GM12878 (cell line): ENCODE results near the gene SLC13A3. TPM values are rescaled to one million over a fixed set of nuclear protein-coding genes. Genes with fewer than 3 reads are reported as not detected.

Experiments
- ATAC-seq: fragments of 200-7000 bp; cut with Tn5 transposase; 3 replicates; pipeline ENCODE4 v1.9.1; 2020; ENCODE audit warnings: mild to moderate bottlenecking, moderate library complexity
- BruUV-seq: library from RNA; stranded (reverse); fragments of 400-500 nt; replicated peaks from 2 replicates; lab custom pipeline; 2021; lab: Mats Ljungman, UMichigan
- CTCF ChIA-PET: fragments of 300-600 bp; sonication (Branson Sonifier 250); formaldehyde crosslinking; extraction: SDS; loops from one replicate; lab custom pipeline; 2021; ENCODE audit warnings: inconsistent platforms; lab: Yijun Ruan, JAX
- POLR2A ChIA-PET: fragments of 350-600 bp; formaldehyde crosslinking; extraction: SDS; loops from one replicate; lab custom pipeline; 2021; ENCODE audit warnings: inconsistent platforms; lab: Charles Lee
- RAD21 ChIA-PET: fragments of 300-600 bp; sonication (Branson Sonifier 250); formaldehyde crosslinking; loops from one replicate; lab custom pipeline; 2023; ENCODE audit warnings: antibody characterized with exemption; ENCODE audit not compliant: unreplicated experiment; lab: Charles Lee
- SMC1A ChIA-PET: fragments of 300-600 bp; sonication (Branson Sonifier 250); formaldehyde crosslinking; loops from one replicate; lab custom pipeline; 2023; ENCODE audit not compliant: unreplicated experiment, uncharacterized antibody; lab: Charles Lee
- DNase-seq: peaks from one replicate; pipeline ENCODE4 v3.0.0-alpha.2; 2011; ENCODE audit warnings: low read depth, low spot score
- FAIRE-seq: peaks from 3 replicates; lab custom pipeline; 2011; peaks lifted over from hg19 to GRCh38; lab: Jason Lieb, UNC
- H2AFZ ChIP-seq: 2 replicates; pipeline ENCODE4 v1.6.0; 2011; ENCODE audit warnings: low read depth, low read length, control low read depth; ENCODE audit not compliant: control insufficient read depth
- H3K27ac ChIP-seq: 2 replicates; pipeline ENCODE4 v1.5.1; 2011; ENCODE audit warnings: control low read depth; ENCODE audit not compliant: control insufficient read depth, insufficient read depth
- H3K27me3 ChIP-seq, 2 experiments: replicated peaks in 1 of 2; 2 replicates each; pipeline versions ENCODE4 v1.6.0 to v1.6.1; 2011; ENCODE audit warnings: low read length in 1 of 2; ENCODE audit not compliant: control insufficient read depth in 2 of 2, insufficient read depth in 2 of 2
- H3K36me3 ChIP-seq, 2 experiments: 2 replicates each; pipeline ENCODE4 v1.5.1; 2011; ENCODE audit warnings: low read length in 1 of 2; ENCODE audit not compliant: control insufficient read depth in 2 of 2, insufficient read depth in 2 of 2
- H3K4me1 ChIP-seq: 2 replicates; pipeline ENCODE4 v1.6.1; 2011; ENCODE audit warnings: mild to moderate bottlenecking, low read length, moderate library complexity, mixed read lengths; ENCODE audit not compliant: control insufficient read depth, insufficient read depth
- H3K4me2 ChIP-seq: 2 replicates; pipeline ENCODE4 v1.6.0; 2011; ENCODE audit warnings: control low read depth; ENCODE audit not compliant: control insufficient read depth, insufficient read depth
- H3K4me3 ChIP-seq: fragments of 200-600 bp; sonication (generic); 2 replicates; pipeline ENCODE4 v1.5.1; 2016
- H3K79me2 ChIP-seq: 2 replicates; pipeline ENCODE4 v1.6.0; 2011; ENCODE audit warnings: low read length; ENCODE audit not compliant: control insufficient read depth, insufficient read depth
- H3K9ac ChIP-seq: 2 replicates; pipeline ENCODE4 v1.8.0; 2011; ENCODE audit warnings: low read length, control low read depth, mixed read lengths; ENCODE audit not compliant: control insufficient read depth, insufficient read depth
- H3K9me3 ChIP-seq: replicated peaks from 3 replicates; pipeline ENCODE4 v1.5.1; 2011; ENCODE audit warnings: mild to moderate bottlenecking, low read length; ENCODE audit not compliant: control insufficient read depth, insufficient read depth
- H4K20me1 ChIP-seq: 2 replicates; pipeline ENCODE4 v1.6.0; 2011; ENCODE audit not compliant: control insufficient read depth, insufficient read depth
- CREB1 ChIP-seq: IDR thresholded peaks from 2 replicates; pipeline ENCODE4 v1.6.1; 2012; ENCODE audit warnings: low read depth, mild to moderate bottlenecking, inconsistent platforms
- CTCF ChIP-seq, 3 experiments: IDR thresholded peaks in 2 of 3; conservative IDR thresholded peaks in 1 of 3; 2 replicates each; pipeline ENCODE4 v1.5.1; 2011; ENCODE audit warnings: low read depth in 3 of 3, low read length in 3 of 3, mild to moderate bottlenecking in 3 of 3, control low read depth in 2 of 3, moderate library complexity in 2 of 3, inconsistent platforms in 1 of 3, mixed read lengths in 1 of 3; ENCODE audit not compliant: control insufficient read depth in 2 of 3, insufficient read depth in 1 of 3; ENCODE audit errors: extremely low read depth in 1 of 3
- ESRRA ChIP-seq: IDR thresholded peaks from 2 replicates; pipeline ENCODE4 v1.6.1; 2012; ENCODE audit warnings: mild to moderate bottlenecking, low read length, improper control_type of control experiment
- GATAD2B ChIP-seq: fragments of 450-650 bp; conservative IDR thresholded peaks from 2 replicates; pipeline ENCODE4 v1.6.1; 2017; ENCODE audit warnings: low read depth, mild to moderate bottlenecking, moderate library complexity
- HDAC6 ChIP-seq: fragments of 200-600 bp; sonication (generic); IDR thresholded peaks from one replicate; pipeline ENCODE4 v1.8.0; 2017; ENCODE audit warnings: antibody characterized with exemption; ENCODE audit not compliant: unreplicated experiment
- IRF5 ChIP-seq: fragments of 450-650 bp; IDR thresholded peaks from 2 replicates; pipeline ENCODE4 v1.6.1; 2017; ENCODE audit warnings: borderline replicate concordance
- MEF2B ChIP-seq: fragments of 450-650 bp; IDR thresholded peaks from 2 replicates; pipeline ENCODE4 v1.6.1; 2018; ENCODE audit warnings: mild to moderate bottlenecking, moderate library complexity; ENCODE audit not compliant: partially characterized antibody, poor library complexity, severe bottlenecking
- NFXL1 ChIP-seq: fragments of 450-650 bp; IDR thresholded peaks from 2 replicates; pipeline ENCODE4 v1.6.1; 2017; ENCODE audit warnings: antibody characterized with exemption, mild to moderate bottlenecking, borderline replicate concordance
- NR2C1 ChIP-seq: fragments of 450-650 bp; IDR thresholded peaks from 2 replicates; pipeline ENCODE4 v1.6.1; 2017; ENCODE audit warnings: antibody characterized with exemption, mild to moderate bottlenecking, moderate library complexity
- POU2F2 ChIP-seq: IDR thresholded peaks from 3 replicates; pipeline ENCODE4 v1.6.1; 2011; ENCODE audit warnings: low read depth, mild to moderate bottlenecking, low read length, borderline replicate concordance
- RAD51 ChIP-seq: fragments of 450-650 bp; IDR thresholded peaks from 2 replicates; pipeline ENCODE4 v1.6.1; 2016; ENCODE audit warnings: moderate library complexity, mild to moderate bottlenecking, inconsistent platforms
- RELB ChIP-seq: fragments of 450-650 bp; IDR thresholded peaks from 2 replicates; pipeline ENCODE4 v1.6.1; 2017; ENCODE audit warnings: low read depth, mild to moderate bottlenecking, moderate library complexity
- SUPT20H ChIP-seq: IDR thresholded peaks from 2 replicates; pipeline ENCODE4 v1.6.1; 2011; ENCODE audit warnings: low read depth, mild to moderate bottlenecking, low read length, moderate library complexity, borderline replicate concordance; ENCODE audit not compliant: control insufficient read depth
- YY1 ChIP-seq: IDR thresholded peaks from 2 replicates; pipeline ENCODE4 v1.6.1; 2011; ENCODE audit warnings: low read depth, mild to moderate bottlenecking, low read length
- ZNF207 ChIP-seq: fragments of 450-650 bp; IDR thresholded peaks from 2 replicates; pipeline ENCODE4 v1.6.1; 2014; ENCODE audit warnings: antibody characterized with exemption, mild to moderate bottlenecking, borderline replicate concordance
- ZNF217 ChIP-seq: fragments of 450-650 bp; IDR thresholded peaks from 2 replicates; pipeline ENCODE4 v1.6.1; 2017; ENCODE audit warnings: antibody characterized with exemption, mild to moderate bottlenecking
- WGBS: methylation state at CpG from one replicate; pipeline ENCODE4 v1.1.6; 2016; ENCODE audit warnings: low lambda C conversion rate; ENCODE audit not compliant: insufficient replicate concordance, insufficient coverage; ENCODE audit errors: missing lambda C conversion rate; 5-methylcytosine and 5-hydroxymethylcytosine counted together
- in situ Hi-C: fragments of 300-500 bp; cut with MboI; formaldehyde crosslinking; loops from 9 replicates; pipeline ENCODE4 v1.14.3; 2018; ENCODE audit warnings: mixed read lengths
- intact Hi-C: fragments of 100-400 bp; cut with micrococcal nuclease; formaldehyde crosslinking; loops from one replicate; pipeline ENCODE4 v1.14.2; 2022; ENCODE audit not compliant: unreplicated experiment
- polyA plus RNA-seq, 11 experiments: library from polyadenylated mRNA; depleted of rRNA in 4 of 11; unstranded in 6 of 11; stranded (reverse) in 5 of 11; fragments of >200 nt; fragmentation: Nextera tagmentation in 4 of 11; fragmentation: Illumina TruSeq in 1 of 11; extraction: Ambion mirVana in 4 of 11; extraction: Trizol in 1 of 11; gene quantifications; 1 replicate in 1 of 11; 2 replicates in 10 of 11; pipeline versions ENCODE4 v1.2.1 to v1.2.3, GENCODE V29; 2011 to 2016; ENCODE audit warnings: inconsistent platforms in 2 of 11, missing spikeins in 2 of 11, low read depth in 1 of 11
- total RNA-seq, 4 experiments: library from RNA; depleted of rRNA in 3 of 4; stranded (reverse); fragments of >200 nt in 3 of 4; fragmentation: Illumina TruSeq in 1 of 4; extraction: Trizol in 1 of 4; gene quantifications; 2 replicates each; pipeline versions ENCODE4 v1.2.1 to v1.2.3, GENCODE V29; 2013 to 2021

The SLC13A3 gene
- total and polyA plus RNA-seq, 10 of the 15 experiments (the other 5 are each of a cell fraction or from before 2014, with no cell fraction given), result 0.03 to 0.76 (median 0.07) TPM; not detected in 4

GRCh38 chr20:46588532-46589511 is 62.4 kb downstream of the SLC13A3 start:
- POLR2A ChIA-PET, result interaction anchor here (0.5 to 1.0 kb wide), 4 partner anchors 37 to 755 kb away, joined by 3 to 5 read pairs (median 3); partner anchors contain the start of gene TP53RK
- Histone ChIP-seq H3K4me1 (peaks cover 12% of the 10 kb centered on the region), H3K27ac (no peak overlapping the region), H3K79me2 (no peaks in the 10 kb centered on the region), H3K9ac (no peak overlapping the region), H3K9me3 (no peaks in the 10 kb centered on the region), H4K20me1 (no peaks in the 10 kb centered on the region), H3K4me3 (no peak overlapping the region), H3K27me3 (no peaks in the 10 kb centered on the region), H3K36me3 (no peaks in the 10 kb centered on the region), H2AFZ (no peak overlapping the region; the same call in 1 of the 2 replicates), H3K4me2 (peak overlapping the region; percentile 30; the same call in 1 of the 2 replicates)
- intact Hi-C loops, result no loop called here
- ATAC-seq (peak; percentile 67), FAIRE-seq (no peak), DNase-seq (no peak)
- CTCF ChIA-PET, result interaction anchor here (1.1 to 2.6 kb wide), 7 partner anchors 16 to 92 kb away, joined by 3 to 7 read pairs (median 5); no protein-coding TSS in a partner anchor
- BruUV-seq, result no TSS peak
- in situ Hi-C loops, result no loop called here
- RAD21 ChIA-PET, result interaction anchor here (0.7 to 1.3 kb wide), 3 partner anchors 27 to 92 kb away, joined by 3 to 4 read pairs (median 4); no protein-coding TSS in a partner anchor
- SMC1A ChIA-PET, result interaction anchor here (1.0 to 4.1 kb wide), 3 partner anchors 9 to 38 kb away, joined by 3 to 19 read pairs (median 3); partner anchors contain the start of gene OCSTAMP
- 43% methylated on average over 14 of the region's 14 CpGs for WGBS
- TF ChIP-seq NFXL1, result 0 out of 2 replicates have a peak, but pooled peaks have one; percentile 17
- TF ChIP-seq HDAC6, result no peak
- TF ChIP-seq YY1, result no peak
- no peak for TF ChIP-seq POU2F2
- no peak for TF ChIP-seq MEF2B
- no peak for TF ChIP-seq CREB1
- TF ChIP-seq SUPT20H, result no peak
- TF ChIP-seq RELB, result peak; percentile 66; the same call in 1 of the 2 replicates
- peak; percentile 79; the same call in 1 of the 2 replicates for TF ChIP-seq ZNF217
- no peak for TF ChIP-seq ESRRA
- TF ChIP-seq RAD51, result peak; percentile 43; the same call in 1 of the 2 replicates
- TF ChIP-seq CTCF (IDR thresholded peaks at IDR 0.05 in 2 of 3, conservative IDR thresholded peaks at IDR 0.05 in 1 of 3; ENCODE audit: control insufficient read depth in 2 of 3, extremely low read depth in 1 of 3, insufficient read depth in 1 of 3, low read depth in 3 of 3, low read length in 3 of 3), result no peak
- no peak for TF ChIP-seq NR2C1
- no peak for TF ChIP-seq IRF5
- no peak for TF ChIP-seq ZNF207
- 0 out of 2 replicates have a peak, but pooled peaks have one; percentile 23 for TF ChIP-seq GATAD2B
